Activated CD4-positive, alpha-beta T cell treated with anti-CD3 and anti-CD28 coated beads for 1 hour (primary cell): ENCODE data around the gene ZP2.
"Not testable (repeated sequence)": the region's sequence is repeated elsewhere in the genome, so short reads cannot be mapped to it uniquely, and the experiment has no call there.

ENCODE experiments used
- DNase-seq: peaks from one replicate; pipeline ENCODE4 v3.0.0-alpha.2; 2020

ZP2 gene

DNA sequence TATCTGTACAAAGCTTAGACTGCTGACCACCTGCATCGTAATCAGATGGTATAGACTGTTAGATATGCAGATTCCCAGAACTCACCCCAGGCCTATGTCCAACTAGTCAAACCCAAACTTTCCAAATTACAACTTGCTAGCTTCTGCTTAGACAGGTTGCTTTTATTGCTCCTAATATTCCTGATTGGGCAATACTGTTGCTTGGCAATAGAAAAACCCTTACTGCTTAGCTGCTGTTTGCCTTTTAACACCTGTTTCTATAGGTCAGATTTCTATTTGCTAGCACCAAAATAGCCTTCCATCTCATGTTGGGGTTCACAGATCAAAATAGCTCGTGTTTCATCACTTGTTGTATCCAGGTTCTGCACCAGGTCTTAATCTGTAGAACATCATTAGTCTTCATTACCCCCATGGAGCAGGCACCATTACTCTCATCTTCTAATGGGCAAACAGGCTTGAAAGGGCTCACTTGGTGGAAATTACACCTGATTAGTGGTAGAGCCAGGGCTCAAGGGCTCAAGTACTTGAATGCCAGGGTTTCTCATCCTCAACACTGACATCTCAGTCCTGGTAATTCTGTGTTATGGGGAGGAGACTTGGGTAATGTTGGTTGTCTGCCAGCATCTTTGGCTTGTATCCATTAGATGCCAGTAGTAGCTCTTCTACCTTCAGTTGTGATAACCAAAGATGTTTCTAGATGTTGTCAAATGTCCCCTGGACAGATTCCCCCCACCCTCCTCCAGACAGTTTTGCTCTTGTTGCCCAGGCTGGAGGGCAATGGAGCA is 2.7 kb downstream of the ZP2 start:
- no peak for DNase-seq

DNA sequence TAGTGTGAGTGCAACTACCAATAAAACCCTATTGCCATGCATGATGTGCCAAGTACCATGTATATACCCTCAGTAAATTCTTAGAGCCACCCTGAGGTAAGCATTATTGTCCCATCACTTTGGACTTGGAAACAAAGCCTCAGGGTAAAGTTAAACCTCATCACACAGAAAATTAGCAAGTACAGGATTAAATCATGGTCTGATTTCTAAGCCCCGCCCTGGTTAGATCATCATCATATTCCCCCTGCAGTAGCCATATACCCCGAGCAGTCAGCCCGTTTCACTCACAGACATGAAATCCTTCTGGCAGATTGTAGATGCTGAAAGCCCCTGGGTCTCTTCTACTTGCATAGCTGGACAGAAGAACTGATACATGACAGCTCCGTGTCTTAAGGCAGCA is 4.8 kb downstream of the ZP2 start:
- no peak for DNase-seq

- no peak for DNase-seq
These were observed 6.1 kb downstream of the ZP2 start for GRCh38 chr16:21205303-21205702.

DNA sequence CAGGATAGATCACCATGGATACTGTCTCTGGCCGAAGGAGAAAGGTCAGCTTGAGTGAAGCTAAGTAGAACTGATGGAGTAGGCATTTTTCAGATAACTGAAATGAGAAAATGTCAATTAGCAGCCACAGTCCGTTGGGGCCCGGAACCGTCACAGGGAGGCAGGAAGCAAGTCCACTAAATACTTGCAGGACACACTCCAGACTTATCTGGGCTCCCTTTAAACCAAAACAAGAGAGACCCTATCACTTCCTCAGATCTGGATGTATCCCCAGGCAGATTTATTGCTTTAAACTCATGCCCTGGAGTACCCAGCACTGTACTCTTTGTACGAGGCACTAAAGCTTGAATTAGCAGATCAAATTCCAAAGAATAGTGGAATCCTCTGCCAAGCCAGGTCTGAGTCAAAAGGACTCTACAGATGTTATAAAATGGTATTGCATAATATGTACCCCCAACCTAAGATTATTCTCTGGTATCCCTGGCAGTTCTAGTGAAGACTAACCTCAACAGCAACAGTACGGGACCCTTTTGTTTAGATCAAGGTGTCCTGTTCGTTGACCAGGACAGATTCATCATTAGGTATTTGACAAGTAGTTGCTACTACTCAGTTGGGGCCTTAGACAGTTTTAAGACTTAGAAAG is 8.1 kb downstream of the ZP2 start:
- DNase-seq: no peak

DNA sequence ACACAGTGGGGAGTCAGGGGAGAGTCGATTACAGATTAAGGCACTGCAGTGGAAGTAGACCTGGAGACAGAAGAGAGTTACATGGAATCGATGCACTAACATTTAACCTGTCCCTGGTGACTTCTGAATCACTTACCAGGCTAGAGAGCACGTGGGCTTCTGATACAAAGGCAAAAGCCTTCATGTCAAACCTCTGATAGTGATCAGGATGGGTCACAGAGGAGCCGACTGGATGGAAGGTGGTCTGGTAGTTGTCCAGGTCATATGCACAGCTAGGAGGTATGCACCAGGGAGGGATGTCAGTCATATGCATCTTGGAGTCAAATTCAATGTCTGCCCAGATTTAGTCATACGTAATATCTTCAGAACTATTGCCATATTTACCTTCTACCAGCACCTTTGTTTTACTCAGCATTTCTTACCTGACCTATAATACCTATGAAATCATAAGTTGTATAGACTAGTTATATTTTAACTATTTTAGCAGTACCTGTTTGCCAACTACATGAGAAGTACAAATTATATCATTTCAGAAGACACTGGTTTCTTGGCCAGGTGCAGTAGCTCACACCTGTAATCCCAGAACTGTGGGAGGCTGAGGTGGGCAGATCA is 11.7 kb downstream of the ZP2 start:
- no peak for DNase-seq

DNA sequence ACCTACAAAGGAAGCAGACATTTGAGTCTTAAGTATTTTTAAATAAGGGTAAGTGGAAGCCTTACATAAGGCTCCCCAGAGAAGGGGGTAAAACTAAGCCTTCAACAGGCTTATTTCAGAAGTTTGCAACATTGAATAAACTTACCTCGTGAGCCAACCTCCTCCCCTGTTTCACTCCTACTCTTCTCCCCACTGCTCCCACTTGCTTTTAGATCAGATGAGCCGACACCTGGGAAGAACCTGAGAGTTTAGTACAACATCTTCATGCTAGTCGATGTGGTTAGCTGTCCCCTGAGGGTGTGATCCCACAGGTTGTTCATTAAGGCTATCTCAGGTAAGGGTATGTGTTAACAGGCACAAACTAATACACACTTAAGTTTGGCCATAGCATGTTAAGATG is 13.8 kb downstream of the ZP2 start:
- no peak for DNase-seq

DNA sequence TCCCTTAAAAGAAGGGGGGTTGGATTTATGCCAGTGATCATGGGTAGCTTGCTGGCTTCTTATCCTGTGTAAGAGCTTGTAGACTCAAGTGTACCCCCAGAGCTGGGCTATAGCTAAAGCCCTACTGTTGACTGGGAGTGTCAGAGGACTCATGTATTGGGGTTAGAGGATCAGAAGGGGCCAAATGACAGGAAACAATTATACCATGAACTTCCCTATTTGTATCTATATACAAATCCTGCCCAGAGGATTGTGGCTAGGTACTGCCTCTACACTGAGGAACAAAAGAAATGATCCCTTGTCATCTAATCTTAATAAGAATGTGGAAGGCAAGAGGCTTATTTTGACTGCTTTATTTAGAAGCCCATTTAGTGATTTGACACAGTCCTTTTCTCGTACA is 14.3 kb downstream of the ZP2 start:
- no peak for DNase-seq

DNA sequence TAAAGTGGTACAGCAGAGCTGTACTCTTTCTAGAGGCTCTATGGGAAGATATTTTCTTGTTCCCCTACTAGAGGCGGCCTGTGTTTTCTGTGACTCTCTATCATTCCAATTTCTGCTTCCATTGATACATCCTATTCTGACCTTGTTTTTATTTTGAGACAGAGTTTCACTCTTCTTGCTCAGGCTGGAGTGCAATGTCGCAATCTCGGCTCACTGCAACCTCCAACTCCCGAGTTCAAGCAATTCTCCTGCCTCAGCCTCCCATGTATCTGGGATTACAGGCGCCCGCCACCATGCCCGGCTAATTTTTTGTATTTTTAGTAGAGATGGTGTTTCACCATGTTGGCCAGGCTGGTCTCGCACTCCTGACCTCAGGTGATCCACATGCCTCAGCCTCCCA is 16.0 kb downstream of the ZP2 start:
- DNase-seq: not testable (repeated sequence)

GRCh38 chr16:21194771-21195301 is 16.5 kb downstream of the ZP2 start:
- DNase-seq: no peak

DNA sequence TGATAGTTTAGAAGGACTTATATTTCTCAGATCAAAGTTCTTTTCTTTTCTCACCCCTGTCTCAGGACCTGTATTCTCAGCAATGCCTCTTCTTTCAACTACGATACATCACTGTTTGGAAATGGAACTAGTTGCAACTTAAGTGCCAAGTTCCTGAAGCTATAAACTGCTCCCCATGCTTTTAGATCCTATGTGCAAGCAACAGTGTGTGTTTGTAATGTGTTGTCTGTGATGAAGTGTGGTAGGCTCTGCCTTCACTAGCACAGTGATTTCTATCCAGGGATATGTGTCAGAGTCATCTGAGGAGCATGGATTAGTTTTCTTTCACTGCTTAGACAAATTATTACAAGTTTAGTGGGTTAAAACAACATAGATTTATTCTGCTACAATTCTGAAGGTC is 18.4 kb downstream of the ZP2 start:
- DNase-seq: no peak

DNA sequence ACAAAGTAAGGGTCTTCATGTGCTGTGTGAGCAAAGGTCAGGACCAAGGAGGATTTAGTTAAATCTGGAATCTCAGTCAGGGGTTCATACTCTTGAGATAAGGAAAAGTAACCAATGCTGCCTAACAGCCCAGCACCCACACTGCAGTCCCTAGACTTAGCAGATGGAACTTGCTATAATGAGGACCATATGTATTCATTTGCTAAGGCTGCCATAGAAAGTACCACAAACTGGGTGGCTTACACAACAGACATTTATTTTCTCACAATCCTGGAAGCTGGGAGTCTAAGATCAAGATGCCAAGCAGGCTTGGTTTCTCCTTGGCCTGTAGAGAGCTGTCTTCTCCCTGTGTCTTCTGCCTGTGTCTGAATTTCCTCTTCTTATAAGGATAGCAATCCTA is 20.8 kb downstream of the ZP2 start:
- no peak for DNase-seq

- no peak for DNase-seq
These were observed 21.4 kb downstream of the ZP2 start for GRCh38 chr16:21190013-21190412.

DNA sequence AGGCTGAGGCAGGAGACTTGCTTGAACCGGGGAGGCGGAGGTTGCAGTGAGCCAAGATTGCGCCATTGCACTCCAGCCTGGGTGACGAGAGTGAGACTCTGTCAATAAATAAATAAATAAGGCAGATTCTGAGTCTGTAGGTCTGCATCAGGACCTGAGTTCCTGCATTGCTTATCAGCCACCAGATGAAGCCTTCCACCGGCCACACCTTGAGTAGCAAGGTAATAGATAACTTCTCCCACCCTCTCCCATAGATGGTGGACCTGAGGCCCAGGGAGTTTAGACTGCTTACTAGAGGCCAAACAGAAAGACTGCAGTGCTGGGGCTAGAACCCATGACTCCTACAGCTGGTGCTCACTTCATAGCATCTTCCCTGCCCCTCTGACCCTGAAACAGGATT is 22.1 kb downstream of the ZP2 start:
- DNase-seq: no peak

- DNase-seq: no peak
These were observed 25.1 kb downstream of the ZP2 start for GRCh38 chr16:21186326-21186691.

GRCh38 chr16:21185659-21186325 is 25.6 kb downstream of the ZP2 start:
- DNase-seq: no peak

DNA sequence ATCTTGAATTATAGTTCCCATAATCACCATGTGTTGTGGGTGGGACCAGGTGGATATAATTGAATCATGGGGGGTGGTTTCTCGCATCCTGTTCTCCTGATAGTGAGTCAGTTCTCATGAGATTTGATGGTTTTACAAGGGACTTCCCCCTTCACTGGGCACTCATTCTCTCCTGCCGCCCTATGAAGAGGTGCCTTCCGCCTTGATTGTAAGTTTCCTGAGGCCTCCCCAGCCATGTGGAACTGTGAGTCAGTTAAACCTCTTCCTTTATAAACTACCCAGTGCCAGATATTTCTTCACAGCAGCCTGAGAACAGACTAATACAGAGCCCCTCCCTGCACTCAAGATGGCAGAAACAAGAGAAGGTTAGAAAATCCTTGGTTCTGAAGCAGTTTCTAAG is 26.5 kb downstream of the ZP2 start:
- no peak for DNase-seq

GRCh38 chr16:21183995-21184394 is 27.4 kb downstream of the ZP2 start:
- no peak for DNase-seq

DNA sequence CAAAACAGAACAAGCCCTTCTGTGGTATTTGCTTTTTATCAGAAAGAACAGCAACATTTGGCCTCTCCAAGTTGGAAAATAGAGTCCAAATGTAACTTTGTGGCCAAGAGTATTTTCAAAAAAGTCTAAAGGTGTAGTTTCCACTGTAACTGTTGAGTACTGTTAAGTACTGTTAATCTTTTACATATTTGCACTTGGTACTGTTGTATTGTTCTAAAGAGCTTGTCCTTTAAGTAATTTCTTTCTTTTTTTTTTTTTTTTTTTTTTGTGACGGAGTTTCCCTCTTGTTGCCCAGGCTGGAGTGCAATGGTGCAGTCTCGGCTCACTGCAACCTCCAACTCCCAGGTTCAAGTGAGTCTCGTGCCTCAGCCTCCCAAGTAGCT is 31.4 kb downstream of the ZP2 start:
- DNase-seq: no peak

DNA sequence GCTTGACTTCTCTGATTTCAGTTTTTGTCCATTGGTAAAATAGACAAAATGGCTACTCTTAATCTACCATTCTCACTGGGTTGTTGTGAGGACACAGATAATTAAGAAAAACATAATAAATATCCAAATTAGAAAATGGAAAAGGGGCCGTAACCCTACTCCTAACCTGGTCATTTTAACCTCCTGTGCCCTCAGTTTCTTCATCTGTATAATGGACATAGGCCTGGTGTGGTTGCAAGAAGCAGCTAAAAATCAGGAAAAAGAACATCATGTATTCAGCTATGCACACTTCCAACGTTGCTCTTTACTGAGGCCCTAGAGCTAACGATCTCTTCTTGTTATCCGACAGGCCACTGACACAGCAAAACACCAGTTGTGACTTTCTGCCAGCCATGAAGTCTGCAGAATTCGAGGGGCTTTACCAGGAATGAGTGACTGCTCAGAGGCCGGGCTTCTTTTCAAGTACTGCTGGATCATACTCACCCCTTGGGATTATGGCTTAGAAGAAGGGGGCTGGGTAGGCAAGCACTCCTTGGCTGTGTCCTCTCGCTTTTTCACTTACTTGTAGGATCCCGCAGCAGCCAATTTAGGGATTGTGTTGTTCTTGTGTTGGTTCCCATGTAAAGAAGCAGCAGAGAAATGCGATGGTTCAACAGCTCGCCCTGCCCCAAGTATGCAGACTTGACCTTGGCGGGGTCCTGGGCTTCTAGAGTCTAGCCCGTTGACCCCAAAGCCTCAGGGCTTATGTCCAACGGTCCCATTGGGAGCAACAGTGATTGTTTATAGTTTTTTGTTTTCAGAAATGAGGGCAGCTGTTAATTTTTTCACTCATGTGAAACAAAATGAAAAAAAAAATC is 32.0 kb downstream of the ZP2 start:
- no peak for DNase-seq

GRCh38 chr16:21175397-21175796 is 36.0 kb downstream of the ZP2 start:
- DNase-seq: no peak

DNA sequence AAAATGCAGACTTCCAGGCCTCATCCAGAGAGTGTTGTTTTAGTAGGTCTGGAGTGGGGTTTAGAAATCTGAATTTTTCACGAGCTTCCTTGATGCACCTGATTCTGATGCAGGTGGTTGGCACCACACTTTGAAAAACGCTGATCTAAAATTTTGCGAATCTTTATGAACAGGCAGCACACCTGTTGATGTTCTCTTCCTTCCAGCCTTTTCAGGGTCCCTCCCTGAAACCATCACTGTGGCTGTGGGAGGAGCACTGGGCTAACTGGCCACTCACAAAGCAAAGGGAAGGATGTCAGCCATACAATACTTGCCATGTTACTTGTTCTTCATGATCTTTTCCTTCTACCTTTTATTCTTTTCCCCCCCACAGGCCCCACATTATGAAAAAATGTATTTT is 38.7 kb downstream of the ZP2 start:
- no peak for DNase-seq

DNA sequence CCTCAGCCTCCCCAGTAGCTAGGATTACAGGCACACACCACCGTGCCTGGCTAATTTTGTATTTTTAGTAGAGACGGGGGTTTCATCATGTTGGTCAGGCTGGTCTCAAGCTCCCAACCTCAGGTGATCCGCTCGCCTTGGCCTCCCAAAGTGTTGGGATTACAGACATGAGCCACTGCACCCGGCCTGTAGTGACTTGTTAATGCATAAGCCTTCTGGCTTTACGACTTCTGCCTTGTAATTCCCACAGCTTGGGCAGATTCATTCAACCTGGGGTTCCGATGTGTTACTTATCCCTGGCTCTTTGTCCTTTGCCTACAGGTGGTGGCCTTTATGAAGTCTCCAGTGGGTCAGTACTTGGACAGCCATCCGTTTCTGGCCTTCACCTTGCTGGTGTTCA is 41.3 kb downstream of the ZP2 start:
- DNase-seq: not testable (repeated sequence)
